IPS-18a (cell line): ENCODE measurements around the gene KIF16B.

ENCODE experiments used
- H3K27ac ChIP-seq: one replicate; pipeline ENCODE4 v1.5.1; 2013; ENCODE audit warnings: low read length
- H3K27me3 ChIP-seq: one replicate; pipeline ENCODE4 v1.6.1; 2013; ENCODE audit warnings: mild to moderate bottlenecking, low read length; ENCODE audit not compliant: control insufficient read depth, insufficient read depth
- H3K36me3 ChIP-seq: one replicate; pipeline ENCODE4 v1.6.1; 2013; ENCODE audit warnings: low read depth, low read length; ENCODE audit not compliant: control insufficient read depth
- H3K4me1 ChIP-seq: one replicate; pipeline ENCODE4 v1.6.1; 2013; ENCODE audit warnings: low read depth, low read length; ENCODE audit not compliant: control insufficient read depth
- H3K4me3 ChIP-seq: one replicate; pipeline ENCODE4 v1.5.1; 2013; ENCODE audit warnings: low read length
- H3K9ac ChIP-seq: one replicate; pipeline ENCODE4 v1.6.1; 2013; ENCODE audit warnings: mild to moderate bottlenecking, low read length, moderate library complexity
- H3K9me3 ChIP-seq: one replicate; pipeline ENCODE4 v1.6.1; 2013; ENCODE audit warnings: low read depth, low read length; ENCODE audit not compliant: control insufficient read depth

The KIF16B gene

GRCh38 chr20:16390991-16391390 is 182.3 kb downstream of the KIF16B start:
- Histone ChIP-seq H3K4me3 (no peak overlapping the region), H3K36me3 (no peaks in the 10 kb centered on the region), H3K4me1 (no peaks in the 10 kb centered on the region), H3K9me3 (no peaks in the 10 kb centered on the region), H3K27ac (no peak overlapping the region), H3K9ac (no peak overlapping the region), H3K27me3 (no peaks in the 10 kb centered on the region)

- Histone ChIP-seq H3K27me3 (no peaks in the 10 kb centered on the region), H3K27ac (no peak overlapping the region), H3K9me3 (no peaks in the 10 kb centered on the region), H3K4me1 (no peaks in the 10 kb centered on the region), H3K9ac (no peak overlapping the region), H3K4me3 (no peak overlapping the region), H3K36me3 (no peaks in the 10 kb centered on the region)
Measured at GRCh38 chr20:16388731-16389130, 184.5 kb downstream of the KIF16B start.

GRCh38 chr20:16387666-16388065 is 185.6 kb downstream of the KIF16B start:
- no peaks in the 10 kb centered on the region for H3K27me3 ChIP-seq
- H3K27ac ChIP-seq = no peak overlapping the region
- H3K9ac ChIP-seq = no peak overlapping the region
- H3K9me3 ChIP-seq = no peaks in the 10 kb centered on the region
- no peaks in the 10 kb centered on the region for H3K4me1 ChIP-seq
- H3K4me3 ChIP-seq = no peak overlapping the region
- no peaks in the 10 kb centered on the region for H3K36me3 ChIP-seq

- H3K27ac ChIP-seq = no peak overlapping the region
- no peaks in the 10 kb centered on the region for H3K9me3 ChIP-seq
- no peak overlapping the region for H3K9ac ChIP-seq
- no peak overlapping the region for H3K4me3 ChIP-seq
- no peaks in the 10 kb centered on the region for H3K36me3 ChIP-seq
- H3K4me1 ChIP-seq = no peaks in the 10 kb centered on the region
- no peaks in the 10 kb centered on the region for H3K27me3 ChIP-seq
Measured at GRCh38 chr20:16385891-16386290, 187.4 kb downstream of the KIF16B start.

GRCh38 chr20:16385462-16385861 is 187.8 kb downstream of the KIF16B start:
- Histone ChIP-seq H3K27me3 (no peaks in the 10 kb centered on the region), H3K9me3 (no peaks in the 10 kb centered on the region), H3K4me1 (no peaks in the 10 kb centered on the region), H3K27ac (no peak overlapping the region), H3K4me3 (no peak overlapping the region), H3K9ac (no peak overlapping the region), H3K36me3 (no peaks in the 10 kb centered on the region)

GRCh38 chr20:16381444-16381843 is 191.8 kb downstream of the KIF16B start:
- Histone ChIP-seq H3K27me3 (no peaks in the 10 kb centered on the region), H3K4me3 (no peak overlapping the region), H3K4me1 (no peaks in the 10 kb centered on the region), H3K9ac (no peak overlapping the region), H3K9me3 (no peaks in the 10 kb centered on the region), H3K36me3 (no peaks in the 10 kb centered on the region), H3K27ac (no peak overlapping the region)

- H3K4me1 ChIP-seq = no peaks in the 10 kb centered on the region
- H3K9ac ChIP-seq = no peak overlapping the region
- H3K27ac ChIP-seq = no peak overlapping the region
- no peaks in the 10 kb centered on the region for H3K27me3 ChIP-seq
- H3K4me3 ChIP-seq = no peak overlapping the region
- no peaks in the 10 kb centered on the region for H3K36me3 ChIP-seq
- no peaks in the 10 kb centered on the region for H3K9me3 ChIP-seq
Measured at GRCh38 chr20:16378712-16379370, 194.4 kb downstream of the KIF16B start.

GRCh38 chr20:16378122-16378521 is 195.1 kb downstream of the KIF16B start:
- Histone ChIP-seq H3K4me1 (no peaks in the 10 kb centered on the region), H3K9me3 (no peaks in the 10 kb centered on the region), H3K9ac (no peak overlapping the region), H3K27ac (no peak overlapping the region), H3K27me3 (no peaks in the 10 kb centered on the region), H3K36me3 (no peaks in the 10 kb centered on the region), H3K4me3 (no peak overlapping the region)

GRCh38 chr20:16369441-16369840 is 203.8 kb downstream of the KIF16B start:
- no peak overlapping the region for H3K27ac ChIP-seq
- H3K4me3 ChIP-seq = no peak overlapping the region
- no peaks in the 10 kb centered on the region for H3K9me3 ChIP-seq
- no peaks in the 10 kb centered on the region for H3K27me3 ChIP-seq
- H3K4me1 ChIP-seq = no peaks in the 10 kb centered on the region
- no peak overlapping the region for H3K9ac ChIP-seq
- H3K36me3 ChIP-seq = no peaks in the 10 kb centered on the region

GRCh38 chr20:16368645-16369292 is 204.5 kb downstream of the KIF16B start:
- Histone ChIP-seq H3K27ac (no peak overlapping the region), H3K36me3 (no peaks in the 10 kb centered on the region), H3K4me1 (no peaks in the 10 kb centered on the region), H3K27me3 (no peaks in the 10 kb centered on the region), H3K4me3 (no peak overlapping the region), H3K9ac (no peak overlapping the region), H3K9me3 (no peaks in the 10 kb centered on the region)

GRCh38 chr20:16367948-16368560 is 205.2 kb downstream of the KIF16B start:
- H3K27me3 ChIP-seq = no peaks in the 10 kb centered on the region
- no peaks in the 10 kb centered on the region for H3K4me1 ChIP-seq
- no peak overlapping the region for H3K4me3 ChIP-seq
- H3K36me3 ChIP-seq = no peaks in the 10 kb centered on the region
- H3K9ac ChIP-seq = no peak overlapping the region
- no peak overlapping the region for H3K27ac ChIP-seq
- no peaks in the 10 kb centered on the region for H3K9me3 ChIP-seq

GRCh38 chr20:16366529-16366928 is 206.7 kb downstream of the KIF16B start:
- H3K36me3 ChIP-seq = no peaks in the 10 kb centered on the region
- no peaks in the 10 kb centered on the region for H3K9me3 ChIP-seq
- no peaks in the 10 kb centered on the region for H3K27me3 ChIP-seq
- no peak overlapping the region for H3K27ac ChIP-seq
- no peaks in the 10 kb centered on the region for H3K4me1 ChIP-seq
- no peak overlapping the region for H3K9ac ChIP-seq
- no peak overlapping the region for H3K4me3 ChIP-seq
